Neural crest cell (in vitro differentiated cells): ENCODE results near the gene FBXW7. TPM values are rescaled to one million over a fixed set of nuclear protein-coding genes. Genes with fewer than 3 reads are reported as not detected.

Experiments
- DNase-seq: peaks from one replicate; pipeline ENCODE4 v3.0.0; 2021; ENCODE audit warnings: low read depth, mixed read lengths, low spot score
- H3K27ac Mint-ChIP-seq: one replicate; pipeline ENCODE4 v1.8.0; 2021; ENCODE audit warnings: mild to moderate bottlenecking, mixed read lengths; ENCODE audit not compliant: unreplicated experiment
- H3K27me3 Mint-ChIP-seq: 2 replicates; pipeline ENCODE4 v1.8.0; 2021; ENCODE audit warnings: low read depth, mild to moderate bottlenecking, mixed read lengths
- H3K36me3 Mint-ChIP-seq: 2 replicates; pipeline ENCODE4 v1.8.0; 2021; ENCODE audit warnings: low read depth, mild to moderate bottlenecking, mixed read lengths
- H3K4me1 Mint-ChIP-seq: 2 replicates; pipeline ENCODE4 v1.8.0; 2021; ENCODE audit warnings: mixed read lengths
- H3K4me3 Mint-ChIP-seq: one replicate; pipeline ENCODE4 v1.8.0; 2021; ENCODE audit warnings: mild to moderate bottlenecking, mixed read lengths
- H3K9me3 Mint-ChIP-seq: 2 replicates; pipeline ENCODE4 v1.8.0; 2021; ENCODE audit warnings: mixed read lengths
- total RNA-seq: library from RNA; stranded (reverse); gene quantifications from 2 replicates; pipeline ENCODE4 v1.2.1, GENCODE V29; 2021
- TF ChIP-seq, protein P1 (sequence below): fragments of 200-600 bp; sonication (generic); conservative IDR thresholded peaks from 2 replicates; pipeline ENCODE4 v1.5.0; 2021; ENCODE audit warnings: antibody characterized with exemption, mild to moderate bottlenecking

Gene FBXW7
- total RNA-seq, 1 donor from 2014 or later, result 33.4 TPM

DNA sequence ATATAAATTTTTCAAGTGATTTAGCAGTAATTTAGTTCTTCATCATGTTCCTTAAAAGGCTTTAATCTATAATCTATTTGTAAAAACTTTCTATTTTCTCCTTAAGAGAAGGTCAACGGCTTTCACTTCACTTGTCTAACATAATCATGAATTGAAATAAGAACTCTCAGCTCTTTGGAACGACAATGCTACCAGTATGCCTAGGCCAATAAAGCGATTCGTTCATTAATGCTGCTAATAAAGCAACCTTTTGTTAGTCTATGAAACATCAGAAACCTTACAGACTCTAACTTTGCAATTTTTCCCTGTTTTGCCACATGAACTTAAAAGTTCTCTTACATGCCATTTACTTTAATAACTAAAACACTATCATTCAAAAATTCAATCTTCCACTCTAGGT, 47.6 kb downstream of the FBXW7 start:
- TF ChIP-seq, protein P1, sequence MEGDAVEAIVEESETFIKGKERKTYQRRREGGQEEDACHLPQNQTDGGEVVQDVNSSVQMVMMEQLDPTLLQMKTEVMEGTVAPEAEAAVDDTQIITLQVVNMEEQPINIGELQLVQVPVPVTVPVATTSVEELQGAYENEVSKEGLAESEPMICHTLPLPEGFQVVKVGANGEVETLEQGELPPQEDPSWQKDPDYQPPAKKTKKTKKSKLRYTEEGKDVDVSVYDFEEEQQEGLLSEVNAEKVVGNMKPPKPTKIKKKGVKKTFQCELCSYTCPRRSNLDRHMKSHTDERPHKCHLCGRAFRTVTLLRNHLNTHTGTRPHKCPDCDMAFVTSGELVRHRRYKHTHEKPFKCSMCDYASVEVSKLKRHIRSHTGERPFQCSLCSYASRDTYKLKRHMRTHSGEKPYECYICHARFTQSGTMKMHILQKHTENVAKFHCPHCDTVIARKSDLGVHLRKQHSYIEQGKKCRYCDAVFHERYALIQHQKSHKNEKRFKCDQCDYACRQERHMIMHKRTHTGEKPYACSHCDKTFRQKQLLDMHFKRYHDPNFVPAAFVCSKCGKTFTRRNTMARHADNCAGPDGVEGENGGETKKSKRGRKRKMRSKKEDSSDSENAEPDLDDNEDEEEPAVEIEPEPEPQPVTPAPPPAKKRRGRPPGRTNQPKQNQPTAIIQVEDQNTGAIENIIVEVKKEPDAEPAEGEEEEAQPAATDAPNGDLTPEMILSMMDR, result no peak
- no peaks in the 10 kb centered on the region for H3K9me3 Mint-ChIP-seq
- H3K4me3 Mint-ChIP-seq, result peak overlapping the region; percentile 25
- no peak for DNase-seq
- H3K27me3 Mint-ChIP-seq, result no peaks in the 10 kb centered on the region
- peak overlapping the region; percentile 36 for H3K27ac Mint-ChIP-seq
- H3K36me3 Mint-ChIP-seq, result no peaks in the 10 kb centered on the region
- peaks cover 26% of the 10 kb centered on the region for H3K4me1 Mint-ChIP-seq

DNA sequence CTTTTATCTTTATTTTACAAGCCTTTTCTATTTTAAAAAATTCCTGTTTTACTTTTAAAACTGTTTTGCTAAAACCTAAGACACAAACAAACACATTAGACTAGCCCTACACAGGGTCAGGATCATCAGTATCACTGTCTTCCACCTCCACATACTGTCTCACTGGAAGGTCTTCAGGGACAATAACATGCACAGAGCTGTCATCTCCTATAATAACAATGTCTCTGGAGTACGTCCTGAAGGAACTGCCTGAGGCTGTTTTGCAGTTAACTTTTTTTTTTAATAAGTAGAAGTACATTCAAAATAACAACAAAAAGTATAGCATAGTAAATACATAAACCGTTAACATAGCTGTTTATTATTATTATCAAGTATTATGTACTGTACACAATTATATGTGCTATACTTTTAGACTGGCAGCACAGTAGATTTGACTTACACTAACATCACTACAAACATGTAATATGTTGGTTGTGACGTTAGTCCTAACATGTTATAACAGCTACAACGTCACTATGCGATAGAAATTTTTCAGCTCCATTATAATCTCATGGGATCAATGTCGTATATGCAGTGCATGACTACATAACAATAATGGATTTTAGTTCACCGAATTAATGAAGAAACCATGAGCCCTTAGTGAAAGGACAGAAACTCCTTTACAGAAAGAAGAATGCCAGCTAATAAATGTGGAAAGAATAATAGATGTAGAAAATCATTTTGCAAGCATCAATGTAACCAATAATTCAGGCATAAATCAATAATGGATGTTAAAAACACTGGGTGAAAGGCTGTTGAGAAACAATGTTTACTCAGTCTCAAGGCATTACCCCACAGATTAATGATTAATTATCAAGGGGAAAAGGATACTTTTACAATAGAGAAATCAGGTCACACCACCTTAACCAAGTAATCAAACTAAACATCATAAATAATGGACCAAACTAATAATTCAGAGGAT, 49.2 kb downstream of the FBXW7 start:
- TF ChIP-seq, protein P1, result no peak
- no peak overlapping the region for H3K4me3 Mint-ChIP-seq
- peaks cover 7% of the 10 kb centered on the region for H3K36me3 Mint-ChIP-seq
- H3K27ac Mint-ChIP-seq, result no peak overlapping the region
- no peaks in the 10 kb centered on the region for H3K27me3 Mint-ChIP-seq
- DNase-seq, result no peak
- H3K4me1 Mint-ChIP-seq, result peaks cover 26% of the 10 kb centered on the region
- no peaks in the 10 kb centered on the region for H3K9me3 Mint-ChIP-seq

DNA sequence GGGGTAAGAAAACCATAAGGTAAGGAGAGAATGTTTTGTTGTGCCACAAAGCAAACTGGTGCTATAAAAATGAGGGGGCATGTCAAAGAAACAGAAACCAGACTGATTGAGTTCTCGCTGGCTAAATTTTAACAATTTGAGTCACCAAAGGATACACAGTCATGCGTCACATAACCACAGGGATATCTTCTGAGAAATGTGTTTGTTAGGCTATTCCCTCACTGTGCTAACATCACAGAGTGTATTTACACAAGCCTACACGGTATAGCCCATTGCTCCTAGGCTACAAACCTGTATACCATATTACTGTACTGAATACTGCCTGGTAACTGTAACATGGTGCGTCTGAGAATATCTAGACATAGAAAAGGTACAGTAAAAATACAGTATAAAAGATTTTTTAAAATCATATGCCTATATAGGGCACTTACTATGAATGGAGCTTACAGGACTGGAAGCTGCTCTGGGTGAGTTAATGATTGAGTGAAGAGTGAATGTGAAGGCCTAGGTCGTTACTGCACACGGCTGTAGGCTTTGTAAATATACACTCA, 50.1 kb downstream of the FBXW7 start:
- no peaks in the 10 kb centered on the region for H3K27me3 Mint-ChIP-seq
- H3K27ac Mint-ChIP-seq, result no peak overlapping the region
- TF ChIP-seq, protein P1, result no peak
- peaks cover 24% of the 10 kb centered on the region for H3K4me1 Mint-ChIP-seq
- H3K4me3 Mint-ChIP-seq, result no peak overlapping the region
- peaks cover 10% of the 10 kb centered on the region for H3K36me3 Mint-ChIP-seq
- DNase-seq, result no peak
- peaks cover 2% of the 10 kb centered on the region for H3K9me3 Mint-ChIP-seq

DNA sequence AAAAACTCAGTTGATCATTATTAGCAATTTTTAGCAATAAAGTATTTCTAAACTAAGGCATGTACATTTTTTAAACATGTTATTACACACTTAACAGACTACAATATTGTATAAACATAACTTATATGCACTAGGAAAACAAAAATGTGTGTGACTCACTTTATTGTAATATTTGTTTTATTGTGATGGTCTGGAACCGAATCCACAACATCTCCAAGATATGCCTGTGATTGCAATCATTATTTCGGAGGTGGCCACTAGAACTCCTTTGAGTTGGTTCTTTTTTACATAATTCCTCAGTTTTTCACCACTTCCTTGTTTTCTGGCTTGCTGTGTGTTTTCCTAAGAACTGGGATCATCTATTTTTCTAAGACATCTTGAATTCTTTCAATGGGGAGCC, 53.7 kb downstream of the FBXW7 start:
- no peak overlapping the region for H3K27ac Mint-ChIP-seq
- H3K4me3 Mint-ChIP-seq, result no peak overlapping the region
- H3K4me1 Mint-ChIP-seq, result peaks cover 10% of the 10 kb centered on the region
- DNase-seq, result no peak
- TF ChIP-seq, protein P1, result no peak
- no peaks in the 10 kb centered on the region for H3K27me3 Mint-ChIP-seq
- peaks cover 2% of the 10 kb centered on the region for H3K9me3 Mint-ChIP-seq
- H3K36me3 Mint-ChIP-seq, result peaks cover 15% of the 10 kb centered on the region

DNA sequence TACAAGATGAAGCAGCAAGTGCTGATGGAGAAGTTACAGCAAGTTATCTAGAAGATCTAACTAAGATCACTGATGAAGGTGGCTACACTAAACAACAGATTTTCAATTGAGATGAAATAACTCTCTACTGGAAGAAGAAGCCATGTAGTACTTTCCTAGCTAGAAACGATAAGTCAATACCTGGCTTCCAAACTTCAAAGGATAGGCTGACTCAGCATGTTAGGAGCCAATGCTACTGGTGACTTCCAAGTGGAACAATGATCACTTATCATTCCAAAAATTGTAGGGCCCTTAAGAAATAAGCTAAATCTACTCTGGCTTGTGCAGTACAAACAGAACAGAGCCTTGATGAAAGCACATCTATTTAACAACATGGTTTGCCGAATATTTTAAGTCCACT, 55.0 kb downstream of the FBXW7 start:
- TF ChIP-seq, protein P1, result no peak

More for the DNA sequence above, 55.0 kb downstream of the FBXW7 start:
- peaks cover 15% of the 10 kb centered on the region for H3K36me3 Mint-ChIP-seq
- peaks cover 4% of the 10 kb centered on the region for H3K4me1 Mint-ChIP-seq
- no peak for DNase-seq
- peaks cover 2% of the 10 kb centered on the region for H3K9me3 Mint-ChIP-seq
- H3K4me3 Mint-ChIP-seq, result no peak overlapping the region
- no peak overlapping the region for H3K27ac Mint-ChIP-seq
- no peaks in the 10 kb centered on the region for H3K27me3 Mint-ChIP-seq
